H1 (cell line): Measurements from ENCODE around the gene BORCS6. TPM values are rescaled to one million over a fixed set of nuclear protein-coding genes. Genes with fewer than 3 reads are reported as not detected.

Experiments used
- CTCF ChIA-PET: fragments of 300-600 bp; sonication (Branson Sonifier 250); formaldehyde crosslinking; loops from one replicate; lab custom pipeline; 2021; ENCODE audit not compliant: partially characterized antibody; lab: Charles Lee
- POLR2A ChIA-PET: fragments of 300-600 bp; sonication (Branson Sonifier 250); formaldehyde crosslinking; loops from one replicate; lab custom pipeline; 2021; ENCODE audit warnings: inconsistent platforms; ENCODE audit not compliant: partially characterized antibody; lab: Charles Lee
- DNase-seq, 2 experiments: peaks; one replicate each; pipeline versions ENCODE4 v3.0.0 to v3.0.0-alpha.2; 2010 to 2022; ENCODE audit warnings: low spot score in 2 of 2, low read depth in 1 of 2, mixed read lengths in 1 of 2
- FAIRE-seq: peaks from 2 replicates; lab custom pipeline; 2011; peaks lifted over from hg19 to GRCh38; lab: Jason Lieb, UNC
- H2AFZ ChIP-seq: 2 replicates; pipeline ENCODE4 v1.8.1; 2012; ENCODE audit warnings: low read length, inconsistent platforms
- H2AK5ac ChIP-seq: 2 replicates; pipeline ENCODE4 v1.6.1; 2013; ENCODE audit warnings: low read depth, low read length
- H2BK120ac ChIP-seq: replicated peaks from 2 replicates; pipeline ENCODE3; 2013; ENCODE audit warnings: low read depth, low read length, inconsistent platforms
- H2BK12ac ChIP-seq: 2 replicates; pipeline ENCODE4 v1.6.1; 2013; ENCODE audit warnings: low read depth, low read length
- H2BK15ac ChIP-seq: 2 replicates; pipeline ENCODE4 v1.6.1; 2013; ENCODE audit warnings: low read length
- H2BK20ac ChIP-seq: 2 replicates; pipeline ENCODE4 v1.6.1; 2013; ENCODE audit warnings: low read length
- H2BK5ac ChIP-seq: 2 replicates; pipeline ENCODE4 v1.6.1; 2013; ENCODE audit warnings: low read depth, low read length
- H3K14ac ChIP-seq: 2 replicates; pipeline ENCODE4 v1.6.1; 2013; ENCODE audit warnings: inconsistent platforms; ENCODE audit not compliant: insufficient read length
- H3K18ac ChIP-seq: 2 replicates; pipeline ENCODE4 v1.6.1; 2013; ENCODE audit warnings: low read length; ENCODE audit errors: extremely low read depth
- H3K23ac ChIP-seq: 2 replicates; pipeline ENCODE4 v1.6.1; 2013; ENCODE audit warnings: inconsistent platforms; ENCODE audit not compliant: insufficient read length
- H3K23me2 ChIP-seq: 2 replicates; pipeline ENCODE4 v1.6.1; 2013; ENCODE audit warnings: low read depth, low read length
- H3K27ac ChIP-seq: 2 replicates; pipeline ENCODE4 v1.6.1; 2011; ENCODE audit warnings: low read depth, low read length, inconsistent platforms
- H3K27me3 ChIP-seq, 4 experiments: replicated peaks in 1 of 4; 1 replicate in 1 of 4; 2 replicates in 3 of 4; pipeline versions ENCODE4 v1.6.1 to v1.8.1; 2011 to 2013; ENCODE audit warnings: low read length in 3 of 4, mild to moderate bottlenecking in 3 of 4, inconsistent platforms in 2 of 4, mixed read lengths in 2 of 4, moderate library complexity in 1 of 4; ENCODE audit not compliant: control insufficient read depth in 3 of 4, insufficient read depth in 3 of 4; ENCODE audit errors: extremely low read depth in 1 of 4
- H3K36me3 ChIP-seq, 4 experiments: 2 replicates each; pipeline versions ENCODE4 v1.6.1 to v1.8.1; 2011 to 2013; ENCODE audit warnings: mild to moderate bottlenecking in 4 of 4, low read length in 3 of 4, moderate library complexity in 2 of 4, control low read depth in 1 of 4, inconsistent platforms in 1 of 4; ENCODE audit not compliant: insufficient read depth in 4 of 4, control insufficient read depth in 2 of 4
- H3K4ac ChIP-seq: replicated peaks from 2 replicates; pipeline ENCODE3; 2013; ENCODE audit warnings: low read length, low read depth, mixed read lengths, inconsistent platforms; ENCODE audit not compliant: insufficient read length
- H3K4me1 ChIP-seq, 4 experiments: replicated peaks in 1 of 4; 1 replicate in 1 of 4; 2 replicates in 3 of 4; pipeline versions ENCODE4 v1.6.1 to v1.8.1; 2011 to 2013; ENCODE audit warnings: low read length in 3 of 4, inconsistent platforms in 2 of 4, mixed read lengths in 1 of 4; ENCODE audit not compliant: insufficient read depth in 4 of 4, control insufficient read depth in 3 of 4
- H3K4me2 ChIP-seq, 2 experiments: 2 replicates each; pipeline versions ENCODE4 v1.6.1 to v1.8.1; 2011 to 2013; ENCODE audit warnings: low read depth in 2 of 2, low read length in 2 of 2, control low read depth in 1 of 2, inconsistent platforms in 1 of 2, mild to moderate bottlenecking in 1 of 2; ENCODE audit not compliant: insufficient read depth in 1 of 2
- H3K4me3 ChIP-seq, 4 experiments: fragments of 200-600, 300-600 bp in 1 of 4; sonication (generic), shearing (Covaris generic), sonication (Bioruptor Twin) in 1 of 4; 2 replicates each; pipeline versions ENCODE4 v1.5.1 to v1.8.1; 2011 to 2016; ENCODE audit warnings: low read length in 4 of 4, low read depth in 3 of 4, control low read depth in 2 of 4, inconsistent platforms in 2 of 4, mild to moderate bottlenecking in 2 of 4, mixed read lengths in 1 of 4, moderate library complexity in 1 of 4; ENCODE audit not compliant: insufficient read depth in 2 of 4; ENCODE audit errors: extremely low read depth in 1 of 4
- H3K56ac ChIP-seq: replicated peaks from 2 replicates; pipeline ENCODE3; 2013; ENCODE audit warnings: low read depth, mild to moderate bottlenecking, mixed read lengths, low read length, inconsistent platforms; ENCODE audit not compliant: insufficient read length
- H3K79me1 ChIP-seq: 2 replicates; pipeline ENCODE4 v1.6.1; 2013; ENCODE audit warnings: low read depth, low read length, control low read depth
- H3K79me2 ChIP-seq, 2 experiments: 2 replicates each; pipeline versions ENCODE4 v1.6.1 to v1.8.1; 2012 to 2013; ENCODE audit warnings: low read length in 2 of 2, mild to moderate bottlenecking in 2 of 2, inconsistent platforms in 1 of 2; ENCODE audit not compliant: insufficient read depth in 2 of 2, control insufficient read depth in 1 of 2
- H3K9ac ChIP-seq, 4 experiments: replicated peaks in 1 of 4; 1 replicate in 1 of 4; 2 replicates in 3 of 4; pipeline versions ENCODE4 v1.6.1 to v1.8.1; 2011 to 2013; ENCODE audit warnings: low read depth in 3 of 4, low read length in 3 of 4, control low read depth in 2 of 4, mild to moderate bottlenecking in 2 of 4, moderate library complexity in 2 of 4, inconsistent platforms in 1 of 4; ENCODE audit errors: extremely low read depth in 1 of 4
- H3K9me3 ChIP-seq, 2 experiments: 2 replicates each; pipeline versions ENCODE4 v1.6.1 to v1.8.1; 2012 to 2013; ENCODE audit warnings: mild to moderate bottlenecking in 2 of 2, moderate library complexity in 2 of 2, control low read depth in 1 of 2, inconsistent platforms in 1 of 2, low read depth in 1 of 2, low read length in 1 of 2, mixed read lengths in 1 of 2; ENCODE audit not compliant: insufficient read depth in 2 of 2
- H4K20me1 ChIP-seq, 2 experiments: replicated peaks in 1 of 2; 2 replicates each; pipeline versions ENCODE3 to v1.8.1; 2011 to 2013; ENCODE audit warnings: inconsistent platforms in 2 of 2, low read length in 2 of 2, mild to moderate bottlenecking in 1 of 2; ENCODE audit not compliant: insufficient read depth in 2 of 2, control insufficient read depth in 1 of 2
- H4K5ac ChIP-seq: 2 replicates; pipeline ENCODE4 v1.6.1; 2013; ENCODE audit warnings: low read length, low read depth, mixed read lengths, inconsistent platforms; ENCODE audit not compliant: insufficient read length
- H4K8ac ChIP-seq: 2 replicates; pipeline ENCODE4 v1.8.0; 2013; ENCODE audit warnings: mild to moderate bottlenecking, moderate library complexity, low read length, inconsistent platforms; ENCODE audit not compliant: insufficient read depth; ENCODE audit errors: extremely low read depth
- H4K91ac ChIP-seq: replicated peaks from 2 replicates; pipeline ENCODE3; 2013; ENCODE audit warnings: low read length, mixed read lengths, inconsistent platforms; ENCODE audit not compliant: insufficient read length
- CTCF ChIP-seq, 3 experiments: IDR thresholded peaks; 1 replicate in 2 of 3; 2 replicates in 1 of 3; pipeline versions ENCODE4 v1.5.1 to v1.6.1; 2011; ENCODE audit warnings: low read length in 3 of 3, mild to moderate bottlenecking in 3 of 3, inconsistent platforms in 2 of 3, low read depth in 1 of 3, moderate library complexity in 1 of 3; ENCODE audit not compliant: insufficient read depth in 1 of 3; ENCODE audit errors: control extremely low read depth in 1 of 3
- JUND ChIP-seq: IDR thresholded peaks from 2 replicates; pipeline ENCODE4 v1.6.1; 2011; ENCODE audit warnings: mild to moderate bottlenecking, improper control_type of control experiment, low read length
- KDM4A ChIP-seq: IDR thresholded peaks from one replicate; pipeline ENCODE4 v1.7.1; 2012; ENCODE audit warnings: low read depth, mild to moderate bottlenecking, moderate library complexity, low read length, inconsistent platforms; ENCODE audit not compliant: severe bottlenecking
- MAX ChIP-seq: IDR thresholded peaks from 2 replicates; pipeline ENCODE4 v1.6.1; 2012; ENCODE audit warnings: inconsistent platforms
- RNF2 ChIP-seq: fragments of 200-900, 300-1000 bp; sonication (generic); IDR thresholded peaks from 2 replicates; pipeline ENCODE4 v1.7.1; 2016; ENCODE audit warnings: borderline replicate concordance, low read depth, mild to moderate bottlenecking, antibody characterized with exemption, low read length; ENCODE audit not compliant: poor library complexity, severe bottlenecking; ENCODE audit errors: missing control alignments
- SIN3A ChIP-seq, 2 experiments: IDR thresholded peaks in 1 of 2; conservative IDR thresholded peaks in 1 of 2; 2 replicates each; pipeline ENCODE4 v1.6.1; 2011 to 2012; ENCODE audit warnings: low read length in 2 of 2, improper control_type of control experiment in 1 of 2, low read depth in 1 of 2, mild to moderate bottlenecking in 1 of 2
- WGBS, 2 experiments: shearing (Covaris generic) in 1 of 2; methylation state at CpG; one replicate each; pipeline versions ENCODE4 v1.1.6 to v1.1.7; 2013 to 2015; ENCODE audit warnings: low lambda C conversion rate in 2 of 2, mixed read lengths in 2 of 2, inconsistent platforms in 1 of 2, low coverage in 1 of 2, missing lambda C conversion rate in 1 of 2; ENCODE audit not compliant: insufficient replicate concordance in 2 of 2, insufficient coverage in 1 of 2, insufficient read length in 1 of 2; ENCODE audit errors: extremely low coverage in 1 of 2, missing lambda C conversion rate in 1 of 2; 5-methylcytosine and 5-hydroxymethylcytosine counted together
- polyA plus RNA-seq, 7 experiments: library from polyadenylated mRNA; depleted of rRNA in 3 of 7; stranded (reverse) in 5 of 7; unstranded in 2 of 7; fragments of >200 nt in 5 of 7; fragments of 200-250 nt in 2 of 7; gene quantifications; 1 replicate in 5 of 7; 2 replicates in 1 of 7; 4 replicates in 1 of 7; pipeline versions ENCODE4 v1.2.1 to v1.2.3, GENCODE V29; 2011 to 2013; ENCODE audit warnings: missing spikeins in 2 of 7, mixed read lengths in 2 of 7
- total RNA-seq: library from RNA; stranded (reverse); fragmentation: NEBNext Ultra II Directional; extraction: Animal tissue kit (Norgen Biotek cat#: 25700); gene quantifications from 2 replicates; pipeline ENCODE4 v1.2.1, GENCODE V29; 2021

Gene BORCS6
- total and polyA plus RNA-seq, 2 of the 8 experiments (the other 6 are each of a cell fraction or from before 2014, with no cell fraction given) = 3.3 to 3.6 TPM

GRCh38 chr17:8138672-8139371 lies 51.2 kb downstream of the BORCS6 start:
- H3K4ac ChIP-seq = no peak overlapping the region
- peak overlapping the region; percentile 81 for H3K27ac ChIP-seq
- H3K23ac ChIP-seq = no peak overlapping the region
- no peaks in the 10 kb centered on the region for H3K79me1 ChIP-seq
- WGBS, 2 experiments = 1% methylated on average over 46 of the region's 46 CpGs; no CpG with 5 or more reads in 1 of the 2 experiments
- no peak overlapping the region for H2AFZ ChIP-seq
- H4K5ac ChIP-seq = no peak overlapping the region
- H3K14ac ChIP-seq = no peak overlapping the region
- peaks cover 3 to 16% (median 9%) of the 10 kb centered on the region in 4 experiments for H3K36me3 ChIP-seq
- H4K8ac ChIP-seq = peak overlapping the region; percentile 88; the same call in 1 of the 2 replicates
- POLR2A ChIA-PET = interaction anchor here (0.9 to 10.3 kb wide), 11 partner anchors 11 to 148 kb away, joined by 3 to 76 read pairs (median 10); partner anchors contain the start of genes AURKB, BORCS6, HES7 and PER1
- H3K9me3 ChIP-seq = no peaks in the 10 kb centered on the region
- H3K9ac ChIP-seq = peak overlapping the region; percentile 64 to 96 (median 86)
- peaks cover 9% of the 10 kb centered on the region for H3K23me2 ChIP-seq
- DNase-seq (peak; percentile 94 to 100), FAIRE-seq (peak; percentile 88)
- peak overlapping the region; percentile 27; the same call in 1 of the 2 replicates for H2BK12ac ChIP-seq
- no peaks in the 10 kb centered on the region for H3K79me2 ChIP-seq
- no peak overlapping the region for H2BK120ac ChIP-seq
- peak overlapping the region; percentile 85 to 99 for H3K4me2 ChIP-seq
- H4K20me1 ChIP-seq = peaks cover 0 to 4% of the 10 kb centered on the region in 2 experiments
- H3K4me1 ChIP-seq = peaks cover 0 to 7% (median 4%) of the 10 kb centered on the region in 4 experiments; a peak in 4 of 7 replicates
- H2BK5ac ChIP-seq = peak overlapping the region; percentile 76; the same call in 1 of the 2 replicates
- peak overlapping the region; percentile 86 to 98 (median 92) for H3K4me3 ChIP-seq
- H2BK20ac ChIP-seq = no peak overlapping the region
- CTCF ChIA-PET = interaction anchor here (0.7 to 14.1 kb wide), 13 partner anchors 10 to 120 kb away, joined by 3 to 133 read pairs (median 6); partner anchors contain the start of genes ALOXE3, CTC1, TMEM107 and VAMP2
- H4K91ac ChIP-seq = no peak overlapping the region
- no peak overlapping the region for H2BK15ac ChIP-seq
- no peak overlapping the region for H3K18ac ChIP-seq
- peak overlapping the region; percentile 5 for H3K56ac ChIP-seq
- H2AK5ac ChIP-seq = no peak overlapping the region; the same call in 1 of the 2 replicates
- H3K27me3 ChIP-seq = peaks cover 0 to 7% (median 2%) of the 10 kb centered on the region in 4 experiments; a peak in 4 of 7 replicates
- peak in 1 of 2 experiments; percentile 77; a peak in 2 of 4 replicates for TF ChIP-seq SIN3A (conservative IDR thresholded peaks at IDR 0.05 in 1 of 2, IDR thresholded peaks at IDR 0.05 in 1 of 2; ENCODE audit: low read depth in 1 of 2, low read length in 2 of 2)
- TF ChIP-seq JUND = peak; percentile 38; the same call in 1 of the 2 replicates
- no peak for TF ChIP-seq RNF2
- TF ChIP-seq CTCF (IDR thresholded peaks at IDR 0.05; ENCODE audit: control extremely low read depth in 1 of 3, insufficient read depth in 1 of 3, low read depth in 1 of 3, low read length in 3 of 3) = peak; percentile 63 to 96 (median 78)
- TF ChIP-seq KDM4A = no peak
- TF ChIP-seq MAX = peak; percentile 90
